Fibroblast of lung (primary cell): ENCODE data around the gene TAP2. TPM values are rescaled to one million over a fixed set of nuclear protein-coding genes. Genes with fewer than 3 reads are reported as not detected.

Source experiments
- DNase-seq, 2 donors: peaks; one replicate each; pipeline versions ENCODE4 v3.0.0 to v3.0.0-alpha.2; 2010; ENCODE audit warnings: low read depth in 2 of 2
- H2AFZ ChIP-seq: 2 replicates; pipeline ENCODE4 v1.5.1; 2012; ENCODE audit warnings: low read length, control low read depth, inconsistent platforms
- H3K27ac ChIP-seq: 2 replicates; pipeline ENCODE4 v1.5.1; 2011; ENCODE audit warnings: low read length, control low read depth; ENCODE audit not compliant: insufficient read depth
- H3K27me3 ChIP-seq: 2 replicates; pipeline ENCODE4 v1.5.1; 2011; ENCODE audit warnings: mild to moderate bottlenecking, low read length; ENCODE audit not compliant: control insufficient read depth, insufficient read depth
- H3K36me3 ChIP-seq: 2 replicates; pipeline ENCODE4 v1.5.1; 2011; ENCODE audit warnings: low read length; ENCODE audit not compliant: control insufficient read depth, insufficient read depth
- H3K4me1 ChIP-seq: 2 replicates; pipeline ENCODE4 v1.5.1; 2011; ENCODE audit warnings: low read length; ENCODE audit not compliant: control insufficient read depth, insufficient read depth; ENCODE audit errors: extremely low read depth
- H3K4me2 ChIP-seq: 2 replicates; pipeline ENCODE4 v1.5.1; 2011; ENCODE audit warnings: low read length, control low read depth; ENCODE audit not compliant: insufficient read depth; ENCODE audit errors: extremely low read depth
- H3K4me3 ChIP-seq, 4 experiments: fragments of 200-600 bp in 1 of 4; sonication (generic) in 1 of 4; replicated peaks in 1 of 4; 2 replicates each; pipeline ENCODE4 v1.5.1; 2011 to 2016; ENCODE audit warnings: low read length in 4 of 4, low read depth in 3 of 4, mild to moderate bottlenecking in 3 of 4, control low read depth in 2 of 4, inconsistent platforms in 1 of 4, mixed read lengths in 1 of 4; ENCODE audit not compliant: insufficient read depth in 1 of 4; ENCODE audit errors: control extremely low read depth in 1 of 4
- H3K79me2 ChIP-seq: 2 replicates; pipeline ENCODE4 v1.5.1; 2012; ENCODE audit warnings: mild to moderate bottlenecking, low read length, inconsistent platforms; ENCODE audit not compliant: control insufficient read depth, insufficient read depth
- H3K9ac ChIP-seq: 2 replicates; pipeline ENCODE4 v1.5.1; 2011; ENCODE audit warnings: mild to moderate bottlenecking, low read length, control low read depth; ENCODE audit not compliant: insufficient read depth
- H3K9me3 ChIP-seq: 2 replicates; pipeline ENCODE4 v1.5.1; 2012; ENCODE audit warnings: low read depth, low read length; ENCODE audit not compliant: control insufficient read depth, insufficient read depth
- H4K20me1 ChIP-seq: 2 replicates; pipeline ENCODE4 v1.5.1; 2011; ENCODE audit warnings: low read length; ENCODE audit not compliant: control insufficient read depth, insufficient read depth; ENCODE audit errors: extremely low read depth
- CTCF ChIP-seq, 2 donors: IDR thresholded peaks in 1 of 2; conservative IDR thresholded peaks in 1 of 2; 1 replicate in 1 of 2; 2 replicates in 1 of 2; pipeline ENCODE4 v1.5.1; 2011 to 2012; ENCODE audit warnings: low read length in 2 of 2, control low read depth in 1 of 2, inconsistent platforms in 1 of 2, low read depth in 1 of 2, mild to moderate bottlenecking in 1 of 2
- EZH2 ChIP-seq: IDR thresholded peaks from 2 replicates; pipeline ENCODE4 v1.5.1; 2012; ENCODE audit warnings: low read length, control low read depth, mild to moderate bottlenecking; ENCODE audit errors: missing control alignments
- polyA plus RNA-seq, 2 donors: library from polyadenylated mRNA; depleted of rRNA in 1 of 2; stranded (reverse) in 1 of 2; unstranded in 1 of 2; fragments of >200 nt; gene quantifications; 2 replicates each; pipeline ENCODE4 v1.2.1, GENCODE V29; 2011 to 2012; ENCODE audit warnings: missing spikeins in 1 of 2
- total RNA-seq: library from RNA; depleted of rRNA; stranded (reverse); fragments of >200 nt; gene quantifications from 2 replicates; pipeline ENCODE4 v1.2.1, GENCODE V29; 2014

TAP2 gene
- total and polyA plus RNA-seq, 2 donors (not counting 1 experiment from before 2014, with no cell fraction given): 20.7 to 27.7 TPM

DNA sequence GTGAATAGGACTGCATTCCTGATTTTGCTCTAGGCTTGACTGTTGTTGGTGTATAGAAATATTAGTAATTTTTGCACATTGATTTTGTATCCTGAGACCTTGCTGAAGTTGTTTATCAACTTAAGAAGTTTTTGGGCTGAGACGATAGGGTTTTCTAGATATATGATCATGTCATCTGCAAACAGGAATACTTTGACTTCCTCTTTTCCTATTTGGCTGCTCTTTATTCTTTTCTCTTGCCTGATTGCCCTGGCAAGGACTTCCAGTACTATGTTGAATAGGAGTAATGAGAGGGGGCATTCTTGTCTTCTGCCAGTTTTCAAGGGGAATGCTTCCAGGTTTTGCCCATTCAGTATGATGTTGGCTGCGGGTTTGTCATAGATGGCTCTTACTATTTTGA is 35.1 kb downstream of the TAP2 start:
- peaks cover 5% of the 10 kb centered on the region for H3K27me3 ChIP-seq
- DNase-seq: no peak
- H2AFZ ChIP-seq: no peak overlapping the region
- TF ChIP-seq CTCF (conservative IDR thresholded peaks at IDR 0.05 in 1 of 2, IDR thresholded peaks at IDR 0.05 in 1 of 2; ENCODE audit: low read depth in 1 of 2, low read length in 2 of 2) (no peak), EZH2 (no peak)
- no peak overlapping the region for H3K4me3 ChIP-seq
- H4K20me1 ChIP-seq: no peaks in the 10 kb centered on the region
- no peak overlapping the region for H3K9ac ChIP-seq
- H3K27ac ChIP-seq: no peak overlapping the region
- no peaks in the 10 kb centered on the region for H3K4me1 ChIP-seq
- H3K36me3 ChIP-seq: no peaks in the 10 kb centered on the region
- H3K79me2 ChIP-seq: no peaks in the 10 kb centered on the region
- H3K4me2 ChIP-seq: no peak overlapping the region
- no peaks in the 10 kb centered on the region for H3K9me3 ChIP-seq

GRCh38 chr6:32799740-32800139 is 38.8 kb downstream of the TAP2 start:
- no peak overlapping the region for H3K27ac ChIP-seq
- no peak overlapping the region for H3K4me2 ChIP-seq
- no peaks in the 10 kb centered on the region for H3K36me3 ChIP-seq
- no peaks in the 10 kb centered on the region for H4K20me1 ChIP-seq
- H2AFZ ChIP-seq: no peak overlapping the region
- H3K9ac ChIP-seq: no peak overlapping the region
- no peaks in the 10 kb centered on the region for H3K79me2 ChIP-seq
- no peaks in the 10 kb centered on the region for H3K4me1 ChIP-seq
- H3K4me3 ChIP-seq: no peak overlapping the region
- H3K9me3 ChIP-seq: no peaks in the 10 kb centered on the region
- peaks cover 11% of the 10 kb centered on the region for H3K27me3 ChIP-seq
- DNase-seq: no peak
- no peak for TF ChIP-seq CTCF (conservative IDR thresholded peaks at IDR 0.05 in 1 of 2, IDR thresholded peaks at IDR 0.05 in 1 of 2; ENCODE audit: low read depth in 1 of 2, low read length in 2 of 2)
- TF ChIP-seq EZH2: no peak

GRCh38 chr6:32799168-32799567 is 39.4 kb downstream of the TAP2 start:
- Histone ChIP-seq H3K4me2 (no peak overlapping the region), H3K79me2 (no peaks in the 10 kb centered on the region), H3K9me3 (no peaks in the 10 kb centered on the region), H3K4me1 (no peaks in the 10 kb centered on the region), H3K27ac (no peak overlapping the region), H2AFZ (no peak overlapping the region), H3K4me3 (no peak overlapping the region), H4K20me1 (no peaks in the 10 kb centered on the region), H3K27me3 (peaks cover 14% of the 10 kb centered on the region), H3K36me3 (no peaks in the 10 kb centered on the region), H3K9ac (no peak overlapping the region)
- TF ChIP-seq CTCF (conservative IDR thresholded peaks at IDR 0.05 in 1 of 2, IDR thresholded peaks at IDR 0.05 in 1 of 2; ENCODE audit: low read depth in 1 of 2, low read length in 2 of 2): no peak
- no peak for TF ChIP-seq EZH2
- no peak for DNase-seq
